DND-41 (cell line): Measurements from ENCODE around the gene APH1B.

Experiments used
- ATAC-seq: fragments of 200-7000 bp; cut with Tn5 transposase; 3 replicates; pipeline ENCODE4 v1.9.1; 2021; ENCODE audit warnings: low read depth; ENCODE audit not compliant: insufficient read depth
- DNase-seq: peaks from one replicate; pipeline ENCODE4 v3.0.0-alpha.2; 2020
- H2AFZ ChIP-seq: 2 replicates; pipeline ENCODE4 v1.6.0; 2012; ENCODE audit warnings: low read depth, low read length
- H3K27ac ChIP-seq: 2 replicates; pipeline ENCODE4 v1.5.1; 2012; ENCODE audit warnings: low read length, inconsistent platforms
- H3K27me3 ChIP-seq: fragments of 200-600 bp; sonication (generic); 2 replicates; pipeline ENCODE4 v1.6.0; 2012; ENCODE audit warnings: low read length, mild to moderate bottlenecking, inconsistent platforms; ENCODE audit not compliant: insufficient read depth, poor library complexity
- H3K36me3 ChIP-seq: 2 replicates; pipeline ENCODE4 v1.5.1; 2012; ENCODE audit warnings: low read length, inconsistent platforms; ENCODE audit not compliant: insufficient read depth
- H3K4me1 ChIP-seq: 2 replicates; pipeline ENCODE4 v1.5.1; 2012; ENCODE audit warnings: mild to moderate bottlenecking, low read length; ENCODE audit not compliant: insufficient read depth
- H3K4me2 ChIP-seq: 2 replicates; pipeline ENCODE4 v1.6.0; 2012; ENCODE audit warnings: mild to moderate bottlenecking, moderate library complexity, low read length, inconsistent platforms; ENCODE audit not compliant: insufficient read depth
- H3K4me3 ChIP-seq, 2 experiments: fragments of 200-600 bp in 1 of 2; shearing (Covaris generic) in 1 of 2; 2 replicates each; pipeline ENCODE4 v1.5.1; 2012 to 2016; ENCODE audit warnings: inconsistent platforms in 2 of 2, low read length in 2 of 2, mild to moderate bottlenecking in 2 of 2, low read depth in 1 of 2, moderate library complexity in 1 of 2
- H3K79me2 ChIP-seq: 2 replicates; pipeline ENCODE4 v1.6.0; 2012; ENCODE audit warnings: low read length, inconsistent platforms; ENCODE audit not compliant: insufficient read depth
- H3K9ac ChIP-seq: 2 replicates; pipeline ENCODE4 v1.6.0; 2012; ENCODE audit warnings: low read depth, mild to moderate bottlenecking, inconsistent platforms, low read length, moderate library complexity
- H3K9me3 ChIP-seq: 2 replicates; pipeline ENCODE4 v1.5.1; 2012; ENCODE audit warnings: low read length, moderate library complexity, mild to moderate bottlenecking, inconsistent platforms; ENCODE audit not compliant: insufficient read depth, severe bottlenecking
- H4K20me1 ChIP-seq: 2 replicates; pipeline ENCODE4 v1.6.0; 2012; ENCODE audit warnings: low read length; ENCODE audit not compliant: insufficient read depth
- EZH2 ChIP-seq: IDR thresholded peaks from 3 replicates; pipeline ENCODE4 v1.6.1; 2012; ENCODE audit warnings: borderline replicate concordance, low read depth, mild to moderate bottlenecking, moderate library complexity, low read length, inconsistent platforms; ENCODE audit not compliant: severe bottlenecking
- TF ChIP-seq, protein P1 (sequence below): IDR thresholded peaks from 2 replicates; pipeline ENCODE4 v1.5.1; 2012; ENCODE audit warnings: borderline replicate concordance, low read length, moderate library complexity, mild to moderate bottlenecking; ENCODE audit not compliant: poor library complexity, severe bottlenecking; ENCODE audit errors: extremely low read depth

Gene APH1B

DNA sequence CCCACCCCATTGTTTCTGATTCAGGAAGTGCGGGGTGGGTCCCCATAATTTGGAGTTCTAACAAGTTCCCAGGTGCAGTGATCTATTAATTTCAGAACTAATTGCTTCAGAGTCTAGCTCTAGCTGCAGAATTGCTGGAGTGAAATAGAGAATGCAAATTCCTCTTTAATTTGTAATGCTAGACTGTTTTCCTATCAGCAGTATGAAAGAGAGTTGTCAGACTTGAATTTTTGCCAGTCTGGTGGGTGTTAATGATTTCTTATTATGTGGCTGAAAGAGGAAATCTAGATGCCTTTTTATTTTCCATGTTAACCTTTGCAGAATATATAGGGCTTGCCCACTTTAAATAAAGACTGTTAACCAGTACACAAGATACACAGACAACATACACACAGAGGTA is 23.7 kb downstream of the APH1B start:
- no peak for TF ChIP-seq EZH2
- TF ChIP-seq, protein P1, sequence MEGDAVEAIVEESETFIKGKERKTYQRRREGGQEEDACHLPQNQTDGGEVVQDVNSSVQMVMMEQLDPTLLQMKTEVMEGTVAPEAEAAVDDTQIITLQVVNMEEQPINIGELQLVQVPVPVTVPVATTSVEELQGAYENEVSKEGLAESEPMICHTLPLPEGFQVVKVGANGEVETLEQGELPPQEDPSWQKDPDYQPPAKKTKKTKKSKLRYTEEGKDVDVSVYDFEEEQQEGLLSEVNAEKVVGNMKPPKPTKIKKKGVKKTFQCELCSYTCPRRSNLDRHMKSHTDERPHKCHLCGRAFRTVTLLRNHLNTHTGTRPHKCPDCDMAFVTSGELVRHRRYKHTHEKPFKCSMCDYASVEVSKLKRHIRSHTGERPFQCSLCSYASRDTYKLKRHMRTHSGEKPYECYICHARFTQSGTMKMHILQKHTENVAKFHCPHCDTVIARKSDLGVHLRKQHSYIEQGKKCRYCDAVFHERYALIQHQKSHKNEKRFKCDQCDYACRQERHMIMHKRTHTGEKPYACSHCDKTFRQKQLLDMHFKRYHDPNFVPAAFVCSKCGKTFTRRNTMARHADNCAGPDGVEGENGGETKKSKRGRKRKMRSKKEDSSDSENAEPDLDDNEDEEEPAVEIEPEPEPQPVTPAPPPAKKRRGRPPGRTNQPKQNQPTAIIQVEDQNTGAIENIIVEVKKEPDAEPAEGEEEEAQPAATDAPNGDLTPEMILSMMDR = no peak
- DNase-seq (no peak), ATAC-seq (no peak)
- no peaks in the 10 kb centered on the region for H3K27me3 ChIP-seq
- H3K27ac ChIP-seq = no peak overlapping the region
- H3K79me2 ChIP-seq = no peaks in the 10 kb centered on the region
- no peak overlapping the region for H3K4me3 ChIP-seq
- H3K4me1 ChIP-seq = no peaks in the 10 kb centered on the region
- H3K9me3 ChIP-seq = no peaks in the 10 kb centered on the region
- H3K36me3 ChIP-seq = peaks cover 27% of the 10 kb centered on the region
- H2AFZ ChIP-seq = no peak overlapping the region
- no peaks in the 10 kb centered on the region for H4K20me1 ChIP-seq
- no peak overlapping the region for H3K4me2 ChIP-seq
- H3K9ac ChIP-seq = no peak overlapping the region

DNA sequence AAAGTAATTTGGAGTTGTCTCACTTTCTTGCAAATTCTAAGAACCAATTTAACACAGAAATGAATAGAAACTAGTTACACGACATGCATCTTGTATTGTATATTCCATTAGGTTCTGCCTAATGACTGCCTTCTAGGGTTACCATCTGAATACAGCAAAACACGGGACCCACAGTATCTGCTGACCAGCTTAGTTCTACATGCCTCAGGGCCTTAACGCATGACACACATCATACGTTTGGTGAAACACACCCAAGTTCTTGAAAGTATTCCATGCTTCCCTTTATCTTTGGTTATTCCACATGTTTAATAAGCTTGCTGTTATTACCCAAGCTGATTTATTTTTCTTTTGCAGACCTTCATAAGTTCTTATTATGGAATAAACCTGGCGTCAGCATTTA is 27.9 kb downstream of the APH1B start:
- Histone ChIP-seq H3K36me3 (peaks cover 28% of the 10 kb centered on the region), H3K9me3 (no peaks in the 10 kb centered on the region), H3K27me3 (no peaks in the 10 kb centered on the region), H4K20me1 (no peaks in the 10 kb centered on the region), H2AFZ (no peak overlapping the region), H3K27ac (no peak overlapping the region), H3K4me1 (no peaks in the 10 kb centered on the region), H3K9ac (no peak overlapping the region), H3K4me3 (no peak overlapping the region), H3K4me2 (no peak overlapping the region), H3K79me2 (no peaks in the 10 kb centered on the region)
- TF ChIP-seq EZH2 = no peak
- TF ChIP-seq, protein P1 = no peak
- no peak for ATAC-seq
- DNase-seq = no peak

DNA sequence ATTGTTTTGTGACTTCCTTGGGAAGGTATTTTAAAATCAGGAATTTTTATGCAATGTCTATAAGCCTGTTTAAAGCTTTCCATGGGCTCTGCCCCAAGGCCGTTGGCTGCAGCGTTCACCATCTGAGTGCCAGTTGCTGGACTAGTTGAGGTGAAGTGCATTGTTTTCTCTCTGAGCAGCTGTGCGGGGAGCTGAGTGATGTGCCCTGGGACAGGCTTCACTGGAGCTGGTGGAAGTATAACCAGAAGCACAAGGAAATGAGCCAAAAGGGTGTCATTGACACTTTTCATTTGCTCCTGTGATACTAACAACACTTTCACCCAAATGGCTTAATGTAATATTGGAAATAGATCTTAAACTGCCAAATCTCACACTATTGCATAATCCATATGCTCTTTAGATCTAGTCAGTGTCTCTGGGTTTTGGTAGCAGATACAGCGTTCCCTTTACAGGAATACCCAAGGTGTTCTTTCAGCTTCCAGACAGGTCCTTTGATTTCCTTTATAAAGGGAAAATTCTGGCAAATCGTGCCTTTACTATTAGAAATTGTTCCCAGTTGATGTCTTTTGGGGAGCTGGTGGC is 29.2 kb downstream of the APH1B start:
- TF ChIP-seq EZH2 = no peak
- TF ChIP-seq, protein P1 = no peak

More for the DNA sequence above, 29.2 kb downstream of the APH1B start:
- Histone ChIP-seq H3K4me1 (no peaks in the 10 kb centered on the region), H3K79me2 (no peaks in the 10 kb centered on the region), H3K4me3 (no peak overlapping the region), H3K4me2 (no peak overlapping the region), H3K27ac (no peak overlapping the region), H2AFZ (no peak overlapping the region), H3K9me3 (no peaks in the 10 kb centered on the region), H3K36me3 (peaks cover 28% of the 10 kb centered on the region), H3K27me3 (no peaks in the 10 kb centered on the region), H3K9ac (no peak overlapping the region), H4K20me1 (no peaks in the 10 kb centered on the region)
- DNase-seq = no peak
- no peak for ATAC-seq
